GM12878 (cell line): ENCODE results near the gene PATJ.

Experiments
- ATF7 ChIP-seq: fragments of 450-650 bp; IDR thresholded peaks from 2 replicates; pipeline ENCODE4 v1.6.1; 2016; ENCODE audit warnings: low read depth, mild to moderate bottlenecking
- BCL11A ChIP-seq: IDR thresholded peaks from 2 replicates; pipeline ENCODE4 v1.6.1; 2011; ENCODE audit warnings: low read depth, low read length
- CTCF ChIP-seq, 3 experiments: IDR thresholded peaks in 2 of 3; conservative IDR thresholded peaks in 1 of 3; 2 replicates each; pipeline ENCODE4 v1.5.1; 2011; ENCODE audit warnings: low read depth in 3 of 3, low read length in 3 of 3, mild to moderate bottlenecking in 3 of 3, control low read depth in 2 of 3, moderate library complexity in 2 of 3, inconsistent platforms in 1 of 3, mixed read lengths in 1 of 3; ENCODE audit not compliant: control insufficient read depth in 2 of 3, insufficient read depth in 1 of 3; ENCODE audit errors: extremely low read depth in 1 of 3
- EGR1 ChIP-seq, 2 experiments: IDR thresholded peaks; 1 replicate in 1 of 2; 2 replicates in 1 of 2; pipeline ENCODE4 v1.6.1; 2011 to 2012; ENCODE audit warnings: low read depth in 2 of 2, low read length in 2 of 2, borderline replicate concordance in 1 of 2, mild to moderate bottlenecking in 1 of 2, moderate library complexity in 1 of 2
- EP300 ChIP-seq, 2 experiments: fragments of 150-350 bp in 1 of 2; IDR thresholded peaks; 2 replicates each; pipeline ENCODE4 v1.6.1; 2011 to 2012; ENCODE audit warnings: low read depth in 2 of 2, low read length in 2 of 2, borderline replicate concordance in 1 of 2, improper control_type of control experiment in 1 of 2, inconsistent platforms in 1 of 2; ENCODE audit not compliant: control insufficient read depth in 1 of 2
- EZH2 ChIP-seq: IDR thresholded peaks from 2 replicates; pipeline ENCODE4 v1.6.1; 2012; ENCODE audit warnings: low read depth, mild to moderate bottlenecking, control low read depth, inconsistent platforms, low read length, borderline replicate concordance; ENCODE audit not compliant: control insufficient read depth
- JUNB ChIP-seq: IDR thresholded peaks from 2 replicates; pipeline ENCODE4 v1.6.1; 2016; ENCODE audit warnings: antibody characterized with exemption, mild to moderate bottlenecking
- POLR2AphosphoS5 ChIP-seq: IDR thresholded peaks from 2 replicates; pipeline ENCODE4 v1.6.1; 2011; ENCODE audit warnings: mild to moderate bottlenecking, low read length, inconsistent platforms
- SREBF2 ChIP-seq: IDR thresholded peaks from 2 replicates; pipeline ENCODE4 v1.6.1; 2012; ENCODE audit warnings: mild to moderate bottlenecking, low read length
- ZNF217 ChIP-seq: fragments of 450-650 bp; IDR thresholded peaks from 2 replicates; pipeline ENCODE4 v1.6.1; 2017; ENCODE audit warnings: antibody characterized with exemption, mild to moderate bottlenecking
- TF ChIP-seq, protein P1 (sequence below): IDR thresholded peaks from 2 replicates; pipeline ENCODE4 v1.6.1; 2012; ENCODE audit warnings: low read depth, low read length, improper control_type of control experiment
- TF ChIP-seq, protein P2 (sequence below): fragments of 450-650 bp; IDR thresholded peaks from 2 replicates; pipeline ENCODE4 v1.6.1; 2018; ENCODE audit warnings: mild to moderate bottlenecking, low read depth, moderate library complexity; ENCODE audit not compliant: partially characterized antibody
- TF ChIP-seq, protein P3 (sequence below): IDR thresholded peaks from 2 replicates; pipeline ENCODE4 v1.6.1; 2011; ENCODE audit warnings: mild to moderate bottlenecking, low read depth, low read length, moderate library complexity; ENCODE audit not compliant: insufficient replicate concordance

- TF ChIP-seq CTCF (IDR thresholded peaks at IDR 0.05 in 2 of 3, conservative IDR thresholded peaks at IDR 0.05 in 1 of 3; ENCODE audit: control insufficient read depth in 2 of 3, extremely low read depth in 1 of 3, insufficient read depth in 1 of 3, low read depth in 3 of 3, low read length in 3 of 3) (no peak), ZNF217 (no peak), ATF7 (no peak), EGR1 (IDR thresholded peaks at IDR 0.05; ENCODE audit: borderline replicate concordance in 1 of 2, low read depth in 2 of 2, low read length in 2 of 2) (no peak), JUNB (no peak), EZH2 (no peak), BCL11A (no peak), POLR2AphosphoS5 (no peak), SREBF2 (no peak), EP300 (IDR thresholded peaks at IDR 0.05; ENCODE audit: borderline replicate concordance in 1 of 2, control insufficient read depth in 1 of 2, low read depth in 2 of 2, low read length in 2 of 2) (no peak)
- TF ChIP-seq, protein P1, sequence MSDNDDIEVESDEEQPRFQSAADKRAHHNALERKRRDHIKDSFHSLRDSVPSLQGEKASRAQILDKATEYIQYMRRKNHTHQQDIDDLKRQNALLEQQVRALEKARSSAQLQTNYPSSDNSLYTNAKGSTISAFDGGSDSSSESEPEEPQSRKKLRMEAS, result no peak
- TF ChIP-seq, protein P2, sequence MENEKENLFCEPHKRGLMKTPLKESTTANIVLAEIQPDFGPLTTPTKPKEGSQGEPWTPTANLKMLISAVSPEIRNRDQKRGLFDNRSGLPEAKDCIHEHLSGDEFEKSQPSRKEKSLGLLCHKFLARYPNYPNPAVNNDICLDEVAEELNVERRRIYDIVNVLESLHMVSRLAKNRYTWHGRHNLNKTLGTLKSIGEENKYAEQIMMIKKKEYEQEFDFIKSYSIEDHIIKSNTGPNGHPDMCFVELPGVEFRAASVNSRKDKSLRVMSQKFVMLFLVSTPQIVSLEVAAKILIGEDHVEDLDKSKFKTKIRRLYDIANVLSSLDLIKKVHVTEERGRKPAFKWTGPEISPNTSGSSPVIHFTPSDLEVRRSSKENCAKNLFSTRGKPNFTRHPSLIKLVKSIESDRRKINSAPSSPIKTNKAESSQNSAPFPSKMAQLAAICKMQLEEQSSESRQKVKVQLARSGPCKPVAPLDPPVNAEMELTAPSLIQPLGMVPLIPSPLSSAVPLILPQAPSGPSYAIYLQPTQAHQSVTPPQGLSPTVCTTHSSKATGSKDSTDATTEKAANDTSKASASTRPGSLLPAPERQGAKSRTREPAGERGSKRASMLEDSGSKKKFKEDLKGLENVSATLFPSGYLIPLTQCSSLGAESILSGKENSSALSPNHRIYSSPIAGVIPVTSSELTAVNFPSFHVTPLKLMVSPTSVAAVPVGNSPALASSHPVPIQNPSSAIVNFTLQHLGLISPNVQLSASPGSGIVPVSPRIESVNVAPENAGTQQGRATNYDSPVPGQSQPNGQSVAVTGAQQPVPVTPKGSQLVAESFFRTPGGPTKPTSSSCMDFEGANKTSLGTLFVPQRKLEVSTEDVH, result no peak
- TF ChIP-seq, protein P3, sequence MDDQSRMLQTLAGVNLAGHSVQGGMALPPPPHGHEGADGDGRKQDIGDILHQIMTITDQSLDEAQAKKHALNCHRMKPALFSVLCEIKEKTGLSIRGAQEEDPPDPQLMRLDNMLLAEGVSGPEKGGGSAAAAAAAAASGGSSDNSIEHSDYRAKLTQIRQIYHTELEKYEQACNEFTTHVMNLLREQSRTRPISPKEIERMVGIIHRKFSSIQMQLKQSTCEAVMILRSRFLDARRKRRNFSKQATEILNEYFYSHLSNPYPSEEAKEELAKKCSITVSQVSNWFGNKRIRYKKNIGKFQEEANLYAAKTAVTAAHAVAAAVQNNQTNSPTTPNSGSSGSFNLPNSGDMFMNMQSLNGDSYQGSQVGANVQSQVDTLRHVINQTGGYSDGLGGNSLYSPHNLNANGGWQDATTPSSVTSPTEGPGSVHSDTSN, result no peak
Measured at GRCh38 chr1:62052946-62053345, 310.7 kb downstream of the PATJ start.
